Activated CD8-positive, alpha-beta T cell treated with anti-CD3 and anti-CD28 coated beads for 36 hours (primary cell): ENCODE data around the gene AHCYL2. TPM values are rescaled to one million over a fixed set of nuclear protein-coding genes. Genes with fewer than 3 reads are reported as not detected.
A peak's percentile ranks its signal among the peaks of the same experiment; 100 is the strongest.
"Not testable (repeated sequence)": the region's sequence is repeated elsewhere in the genome, so short reads cannot be mapped to it uniquely, and the experiment has no call there.

Experiments
- ATAC-seq: fragments of 200-7000 bp; cut with Tn5 transposase; one replicate; pipeline ENCODE4 v1.10.0; 2021; ENCODE audit warnings: mild to moderate bottlenecking, moderate library complexity
- CTCF ChIA-PET: fragments of 350-600 bp; sonication (Branson Sonifier 250); formaldehyde crosslinking; loops from one replicate; lab custom pipeline; 2021; ENCODE audit warnings: antibody characterized with exemption; lab: Charles Lee
- POLR2A ChIA-PET: fragments of 350-600 bp; sonication (Branson Sonifier 250); formaldehyde crosslinking; loops from one replicate; lab custom pipeline; 2021; ENCODE audit warnings: antibody characterized with exemption; lab: Charles Lee
- DNase-seq: peaks from one replicate; pipeline ENCODE4 v3.0.0-alpha.2; 2020
- H3K27ac Mint-ChIP-seq: one replicate; pipeline ENCODE4 v1.8.0; 2021; ENCODE audit warnings: mild to moderate bottlenecking, mixed read lengths
- H3K27me3 Mint-ChIP-seq: one replicate; pipeline ENCODE4 v1.8.0; 2021; ENCODE audit warnings: mixed read lengths
- H3K36me3 Mint-ChIP-seq: one replicate; pipeline ENCODE4 v1.8.0; 2021; ENCODE audit warnings: low read depth, mixed read lengths
- H3K4me1 Mint-ChIP-seq: one replicate; pipeline ENCODE4 v1.8.0; 2021; ENCODE audit warnings: low read depth, mixed read lengths
- H3K4me3 Mint-ChIP-seq: one replicate; pipeline ENCODE4 v1.8.0; 2021; ENCODE audit warnings: mild to moderate bottlenecking, moderate library complexity, mixed read lengths
- H3K9me3 Mint-ChIP-seq: one replicate; pipeline ENCODE4 v1.8.0; 2021; ENCODE audit warnings: mixed read lengths
- intact Hi-C: fragments of 100-400 bp; cut with micrococcal nuclease; formaldehyde crosslinking; loops from one replicate; pipeline ENCODE4 v1.10.0; 2022
- total RNA-seq, 2 experiments: library from RNA; stranded (reverse); gene quantifications; one replicate each; pipeline ENCODE4 v1.2.3, GENCODE V29; 2021
- TF ChIP-seq, protein P1 (sequence below): fragments of 200-600 bp; IDR thresholded peaks from one replicate; pipeline ENCODE4 v1.8.0; 2022; ENCODE audit warnings: antibody characterized with exemption, mild to moderate bottlenecking

Gene AHCYL2
- total RNA-seq, 2 experiments from 2014 or later: 8.1 to 9.6 TPM

DNA sequence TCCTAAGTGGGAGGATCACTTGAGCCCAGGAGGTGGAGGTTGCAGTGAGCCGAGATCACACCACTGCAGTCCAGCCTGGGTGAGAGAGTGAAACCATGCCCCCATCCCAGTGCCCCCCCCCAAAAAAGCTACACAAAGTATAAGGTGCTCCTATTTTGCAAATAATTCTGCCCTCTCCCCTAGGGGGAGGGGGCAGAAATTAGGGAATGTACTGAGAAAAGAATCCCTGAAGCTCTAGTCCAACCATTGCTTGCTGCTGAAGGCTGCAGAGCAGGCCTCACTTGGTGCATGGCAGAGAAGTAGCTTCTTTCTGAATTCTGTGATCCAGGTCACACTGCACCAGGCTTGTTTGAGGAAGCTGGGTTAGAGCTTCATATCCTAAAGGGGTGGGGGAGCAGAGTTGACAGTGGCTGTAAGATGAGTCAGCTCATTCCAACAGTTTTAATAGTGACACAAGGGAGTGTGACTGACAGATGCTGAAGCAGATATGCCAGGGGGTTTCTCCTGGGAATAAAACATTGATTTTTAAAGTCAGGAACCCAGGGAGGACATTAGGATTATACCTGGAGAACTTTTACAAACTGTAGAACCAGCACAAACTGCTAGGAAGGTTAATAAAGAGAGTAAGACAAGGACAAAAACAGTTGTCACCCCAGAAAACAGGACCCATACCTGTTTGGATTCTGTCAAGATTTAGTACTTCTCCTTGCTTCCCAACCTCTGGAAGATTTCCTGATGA is 176.6 kb downstream of the AHCYL2 start:
- no peak overlapping the region for H3K27ac Mint-ChIP-seq

GRCh38 chr7:129401967-129402860 is 177.4 kb downstream of the AHCYL2 start:
- Mint-ChIP-seq H3K36me3 (peaks cover 6% of the 10 kb centered on the region), H3K27me3 (no peaks in the 10 kb centered on the region), H3K27ac (no peak overlapping the region), H3K4me1 (peaks cover 5% of the 10 kb centered on the region), H3K4me3 (no peak overlapping the region), H3K9me3 (no peaks in the 10 kb centered on the region)
- intact Hi-C loops: loop anchor here (2.0 kb wide), 1 partner anchor 71 kb away; no protein-coding TSS in a partner anchor
- POLR2A ChIA-PET: no interaction called here
- CTCF ChIA-PET: interaction anchor here (0.6 to 2.7 kb wide), 15 partner anchors 11 to 242 kb away, joined by 3 to 20 read pairs (median 4); no protein-coding TSS in a partner anchor
- ATAC-seq: peak; percentile 79
- peak; percentile 56 for DNase-seq
- TF ChIP-seq, protein P1, sequence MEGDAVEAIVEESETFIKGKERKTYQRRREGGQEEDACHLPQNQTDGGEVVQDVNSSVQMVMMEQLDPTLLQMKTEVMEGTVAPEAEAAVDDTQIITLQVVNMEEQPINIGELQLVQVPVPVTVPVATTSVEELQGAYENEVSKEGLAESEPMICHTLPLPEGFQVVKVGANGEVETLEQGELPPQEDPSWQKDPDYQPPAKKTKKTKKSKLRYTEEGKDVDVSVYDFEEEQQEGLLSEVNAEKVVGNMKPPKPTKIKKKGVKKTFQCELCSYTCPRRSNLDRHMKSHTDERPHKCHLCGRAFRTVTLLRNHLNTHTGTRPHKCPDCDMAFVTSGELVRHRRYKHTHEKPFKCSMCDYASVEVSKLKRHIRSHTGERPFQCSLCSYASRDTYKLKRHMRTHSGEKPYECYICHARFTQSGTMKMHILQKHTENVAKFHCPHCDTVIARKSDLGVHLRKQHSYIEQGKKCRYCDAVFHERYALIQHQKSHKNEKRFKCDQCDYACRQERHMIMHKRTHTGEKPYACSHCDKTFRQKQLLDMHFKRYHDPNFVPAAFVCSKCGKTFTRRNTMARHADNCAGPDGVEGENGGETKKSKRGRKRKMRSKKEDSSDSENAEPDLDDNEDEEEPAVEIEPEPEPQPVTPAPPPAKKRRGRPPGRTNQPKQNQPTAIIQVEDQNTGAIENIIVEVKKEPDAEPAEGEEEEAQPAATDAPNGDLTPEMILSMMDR: no peak

More for the DNA sequence above, 176.6 kb downstream of the AHCYL2 start:
- no peak for DNase-seq
- ChIA-PET POLR2A (no interaction called here), CTCF (interaction anchor here (1.3 to 2.7 kb wide), 8 partner anchors 12 to 242 kb away, joined by 3 to 20 read pairs (median 6); no protein-coding TSS in a partner anchor)
- Mint-ChIP-seq H3K4me3 (no peak overlapping the region), H3K4me1 (peaks cover 5% of the 10 kb centered on the region), H3K36me3 (peaks cover 6% of the 10 kb centered on the region), H3K27me3 (no peaks in the 10 kb centered on the region), H3K9me3 (no peaks in the 10 kb centered on the region)
- TF ChIP-seq, protein P1: no peak
- intact Hi-C loops: no loop called here
- ATAC-seq: no peak

DNA sequence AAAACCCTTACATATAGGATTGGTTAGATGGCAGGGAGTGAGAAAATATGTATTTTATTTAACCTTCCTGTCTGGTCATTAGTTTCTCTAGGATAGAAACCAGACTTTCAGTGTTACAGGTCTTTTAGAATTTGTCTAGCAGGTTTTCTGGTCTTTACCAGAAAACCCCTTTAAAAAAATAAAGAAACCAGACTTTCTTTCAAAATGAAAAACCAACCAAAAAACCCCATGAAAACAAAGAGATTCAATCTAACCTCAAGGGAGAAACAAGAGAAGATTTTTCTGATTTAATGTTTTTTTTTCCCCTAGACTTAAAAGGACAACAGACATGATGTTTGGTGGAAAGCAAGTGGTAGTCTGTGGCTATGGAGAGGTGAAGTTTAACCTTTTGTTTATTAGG is 180.7 kb downstream of the AHCYL2 start:
- intact Hi-C loops: no loop called here
- no peak for DNase-seq
- no peak for ATAC-seq
- ChIA-PET POLR2A (no interaction called here), CTCF (no interaction called here)
- no peak overlapping the region for H3K4me3 Mint-ChIP-seq
- H3K27me3 Mint-ChIP-seq: no peaks in the 10 kb centered on the region
- TF ChIP-seq, protein P1: no peak
- no peak overlapping the region for H3K27ac Mint-ChIP-seq
- peaks cover 8% of the 10 kb centered on the region for H3K36me3 Mint-ChIP-seq
- H3K9me3 Mint-ChIP-seq: no peaks in the 10 kb centered on the region
- H3K4me1 Mint-ChIP-seq: peaks cover 5% of the 10 kb centered on the region

DNA sequence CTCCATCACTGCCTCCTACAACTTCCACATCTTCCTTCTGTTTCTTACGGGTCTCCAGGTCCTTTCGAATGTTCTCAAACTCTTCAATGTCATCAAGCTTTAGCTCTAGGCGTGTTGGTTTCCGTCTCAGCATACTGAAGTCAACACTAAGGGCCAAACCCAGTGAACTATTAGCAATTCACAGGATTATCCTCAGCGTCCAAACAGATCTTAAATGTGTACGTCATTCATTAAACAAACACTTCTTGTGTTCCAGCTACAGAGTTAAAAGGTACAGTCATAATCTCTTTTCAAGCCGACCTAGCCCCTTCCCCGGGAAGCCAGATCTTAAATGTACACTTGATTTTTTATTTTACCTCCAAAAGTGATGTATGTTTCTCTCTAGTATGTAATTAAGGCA is 185.4 kb downstream of the AHCYL2 start:
- CTCF ChIA-PET: interaction anchor here (0.9 to 1.1 kb wide), 2 partner anchors 17 to 34 kb away, joined by 3 read pairs; no protein-coding TSS in a partner anchor
- H3K9me3 Mint-ChIP-seq: not testable (repeated sequence)

GRCh38 chr7:129412501-129412900 is 187.7 kb downstream of the AHCYL2 start:
- POLR2A ChIA-PET: no interaction called here
- no peaks in the 10 kb centered on the region for H3K27me3 Mint-ChIP-seq
- DNase-seq: no peak
- H3K4me1 Mint-ChIP-seq: no peaks in the 10 kb centered on the region
- peaks cover 6% of the 10 kb centered on the region for H3K9me3 Mint-ChIP-seq
- intact Hi-C loops: no loop called here
- H3K4me3 Mint-ChIP-seq: no peak overlapping the region
- no peak overlapping the region for H3K27ac Mint-ChIP-seq
- TF ChIP-seq, protein P1: no peak
- no peak for ATAC-seq
- H3K36me3 Mint-ChIP-seq: peaks cover 26% of the 10 kb centered on the region
- CTCF ChIA-PET: interaction anchor here (1.5 to 3.0 kb wide), 3 partner anchors 10 to 45 kb away, joined by 3 to 10 read pairs (median 4); partner anchors contain the start of gene STRIP2

More for the DNA sequence above, 185.4 kb downstream of the AHCYL2 start:
- H3K27ac Mint-ChIP-seq, DNase-seq, ATAC-seq, H3K27me3 Mint-ChIP-seq, H3K4me1 Mint-ChIP-seq, H3K4me3 Mint-ChIP-seq, intact Hi-C loops: not testable (repeated sequence)
- POLR2A ChIA-PET: interaction anchor here (0.7 kb wide), 1 partner anchor 22 kb away, joined by 3 read pairs; no protein-coding TSS in a partner anchor
- H3K36me3 Mint-ChIP-seq: peaks cover 25% of the 10 kb centered on the region
